ENCODE results near the gene SGCG.

The SGCG gene

GRCh38 chr13:23202383-23202782 lies 21.6 kb downstream of the SGCG start:
- H3K9ac ChIP-seq (ENCODE audit: low read depth, low read length, poor library complexity, severe bottlenecking), result no peak overlapping the region
- no peaks in the 10 kb centered on the region for H3K4me1 ChIP-seq (ENCODE audit: insufficient read depth, low read length, poor library complexity, severe bottlenecking)
- no peaks in the 10 kb centered on the region for H3K27me3 ChIP-seq (ENCODE audit: insufficient read depth, low read length, poor library complexity, severe bottlenecking)
- no peaks in the 10 kb centered on the region for H3K36me3 ChIP-seq (ENCODE audit: insufficient read depth, low read length)
- H3K4me2 ChIP-seq (ENCODE audit: low read depth, low read length, poor library complexity, severe bottlenecking), result no peak overlapping the region
- H3K9me3 ChIP-seq (ENCODE audit: insufficient read depth, low read depth, low read length), result peaks cover 8% of the 10 kb centered on the region; the same call in 1 of the 2 replicates
- H3K9me2 ChIP-seq (replicated peaks; ENCODE audit: low read depth, low read length), result no peaks in the 10 kb centered on the region; the same call in 1 of the 2 replicates
- H3F3A ChIP-seq (ENCODE audit: low read depth), result no peaks in the 10 kb centered on the region
- H4K20me1 ChIP-seq (ENCODE audit: insufficient read depth, low read length, poor library complexity, severe bottlenecking), result no peaks in the 10 kb centered on the region
- no peak overlapping the region for H3K4me3 ChIP-seq (ENCODE audit: low read length, poor library complexity, severe bottlenecking)
- no peak for TF ChIP-seq EZH2phosphoT487 (IDR thresholded peaks at IDR 0.05; ENCODE audit: borderline replicate concordance)
- no peak for TF ChIP-seq CTCF (conservative IDR thresholded peaks at IDR 0.05; ENCODE audit: low read length)
- H2AFZ ChIP-seq (ENCODE audit: low read length), result no peak overlapping the region
- no peaks in the 10 kb centered on the region for H3K79me2 ChIP-seq (ENCODE audit: insufficient read depth, low read length)

- H3K9ac ChIP-seq (ENCODE audit: low read depth, low read length, poor library complexity, severe bottlenecking), result no peak overlapping the region
- no peaks in the 10 kb centered on the region for H3K4me1 ChIP-seq (ENCODE audit: insufficient read depth, low read length, poor library complexity, severe bottlenecking)
- peaks cover 8% of the 10 kb centered on the region; the same call in 1 of the 2 replicates for H3K9me3 ChIP-seq (ENCODE audit: insufficient read depth, low read depth, low read length)
- no peak overlapping the region for H3K4me2 ChIP-seq (ENCODE audit: low read depth, low read length, poor library complexity, severe bottlenecking)
- no peaks in the 10 kb centered on the region; the same call in 1 of the 2 replicates for H3K9me2 ChIP-seq (replicated peaks; ENCODE audit: low read depth, low read length)
- no peaks in the 10 kb centered on the region for H4K20me1 ChIP-seq (ENCODE audit: insufficient read depth, low read length, poor library complexity, severe bottlenecking)
- H3K79me2 ChIP-seq (ENCODE audit: insufficient read depth, low read length), result no peaks in the 10 kb centered on the region
- H3F3A ChIP-seq (ENCODE audit: low read depth), result no peaks in the 10 kb centered on the region
- no peaks in the 10 kb centered on the region for H3K36me3 ChIP-seq (ENCODE audit: insufficient read depth, low read length)
- TF ChIP-seq EZH2phosphoT487 (IDR thresholded peaks at IDR 0.05; ENCODE audit: borderline replicate concordance) (no peak), CTCF (conservative IDR thresholded peaks at IDR 0.05; ENCODE audit: low read length) (no peak)
- H3K4me3 ChIP-seq (ENCODE audit: low read length, poor library complexity, severe bottlenecking), result no peak overlapping the region
- H3K27me3 ChIP-seq (ENCODE audit: insufficient read depth, low read length, poor library complexity, severe bottlenecking), result no peaks in the 10 kb centered on the region
- no peak overlapping the region; the same call in 1 of the 2 replicates for H2AFZ ChIP-seq (ENCODE audit: low read length)
Measured at GRCh38 chr13:23203516-23203915, 22.7 kb downstream of the SGCG start.

- H3K9me3 ChIP-seq (ENCODE audit: insufficient read depth, low read depth, low read length), result peaks cover 8% of the 10 kb centered on the region; the same call in 1 of the 2 replicates
- H3K9me2 ChIP-seq (replicated peaks; ENCODE audit: low read depth, low read length), result no peaks in the 10 kb centered on the region; the same call in 1 of the 2 replicates
- no peak overlapping the region for H3K4me2 ChIP-seq (ENCODE audit: low read depth, low read length, poor library complexity, severe bottlenecking)
- H3K79me2 ChIP-seq (ENCODE audit: insufficient read depth, low read length), result no peaks in the 10 kb centered on the region
- H3K36me3 ChIP-seq (ENCODE audit: insufficient read depth, low read length), result no peaks in the 10 kb centered on the region
- no peak for TF ChIP-seq CTCF (conservative IDR thresholded peaks at IDR 0.05; ENCODE audit: low read length)
- no peak for TF ChIP-seq EZH2phosphoT487 (IDR thresholded peaks at IDR 0.05; ENCODE audit: borderline replicate concordance)
- no peak overlapping the region for H3K4me3 ChIP-seq (ENCODE audit: low read length, poor library complexity, severe bottlenecking)
- no peaks in the 10 kb centered on the region for H4K20me1 ChIP-seq (ENCODE audit: insufficient read depth, low read length, poor library complexity, severe bottlenecking)
- no peak overlapping the region for H2AFZ ChIP-seq (ENCODE audit: low read length)
- no peaks in the 10 kb centered on the region for H3K4me1 ChIP-seq (ENCODE audit: insufficient read depth, low read length, poor library complexity, severe bottlenecking)
- H3F3A ChIP-seq (ENCODE audit: low read depth), result no peaks in the 10 kb centered on the region
- H3K27me3 ChIP-seq (ENCODE audit: insufficient read depth, low read length, poor library complexity, severe bottlenecking), result no peaks in the 10 kb centered on the region
- H3K9ac ChIP-seq (ENCODE audit: low read depth, low read length, poor library complexity, severe bottlenecking), result no peak overlapping the region
Measured at GRCh38 chr13:23205807-23206206, 25.0 kb downstream of the SGCG start.

Measured in Loucy (cell line).